Endodermal cell (in vitro differentiated cells): ENCODE results near the gene ATG2A. TPM values are rescaled to one million over a fixed set of nuclear protein-coding genes. Genes with fewer than 3 reads are reported as not detected.

ENCODE experiments used
- DNase-seq: peaks from one replicate; pipeline ENCODE4 v3.0.0-alpha.2; 2017
- H3K27ac ChIP-seq: 2 replicates; pipeline ENCODE4 v1.5.1; 2013; ENCODE audit warnings: mild to moderate bottlenecking, low read depth, low read length, moderate library complexity
- H3K27me3 ChIP-seq: 2 replicates; pipeline ENCODE4 v1.6.1; 2013; ENCODE audit warnings: mild to moderate bottlenecking, low read length, moderate library complexity; ENCODE audit not compliant: insufficient read depth, control insufficient read depth, poor library complexity, severe bottlenecking
- H3K36me3 ChIP-seq: 2 replicates; pipeline ENCODE4 v1.7.0; 2013; ENCODE audit warnings: mild to moderate bottlenecking, low read length, moderate library complexity; ENCODE audit not compliant: control insufficient read depth, insufficient read depth
- H3K4me1 ChIP-seq: one replicate; pipeline ENCODE4 v1.7.0; 2013; ENCODE audit warnings: low read length; ENCODE audit not compliant: control insufficient read depth, insufficient read depth
- H3K4me3 ChIP-seq: 2 replicates; pipeline ENCODE4 v1.5.1; 2013; ENCODE audit warnings: mild to moderate bottlenecking, low read length, moderate library complexity
- H3K9ac ChIP-seq: 2 replicates; pipeline ENCODE4 v1.6.1; 2013; ENCODE audit warnings: mild to moderate bottlenecking, low read length, moderate library complexity; ENCODE audit not compliant: poor library complexity, severe bottlenecking; ENCODE audit errors: extremely low read depth
- H3K9me3 ChIP-seq: 2 replicates; pipeline ENCODE4 v1.6.1; 2013; ENCODE audit warnings: mild to moderate bottlenecking, low read length, moderate library complexity; ENCODE audit not compliant: control insufficient read depth
- H3K27ac Mint-ChIP-seq: 2 replicates; pipeline ENCODE4 v1.8.0; 2020; ENCODE audit warnings: mixed read lengths
- H3K27me3 Mint-ChIP-seq: 2 replicates; pipeline ENCODE4 v1.8.0; 2021; ENCODE audit warnings: mild to moderate bottlenecking, mixed read lengths; ENCODE audit not compliant: insufficient read depth
- H3K36me3 Mint-ChIP-seq: 2 replicates; pipeline ENCODE4 v1.8.0; 2020; ENCODE audit warnings: low read depth, mixed read lengths
- H3K4me1 Mint-ChIP-seq: 2 replicates; pipeline ENCODE4 v1.8.0; 2020; ENCODE audit warnings: mixed read lengths
- H3K4me3 Mint-ChIP-seq: 2 replicates; pipeline ENCODE4 v1.8.0; 2020; ENCODE audit warnings: mild to moderate bottlenecking, moderate library complexity, mixed read lengths
- H3K9me3 Mint-ChIP-seq: 2 replicates; pipeline ENCODE4 v1.8.0; 2020; ENCODE audit warnings: mild to moderate bottlenecking, mixed read lengths
- WGBS, 2 experiments: methylation state at CpG; one replicate each; pipeline versions ENCODE4 v1.1.5 to v1.1.7; 2013; ENCODE audit warnings: missing lambda C conversion rate in 2 of 2, mixed read lengths in 1 of 2; ENCODE audit not compliant: insufficient coverage in 1 of 2, insufficient read length in 1 of 2; 5-methylcytosine and 5-hydroxymethylcytosine counted together
- total RNA-seq, 2 donors: library from RNA; stranded (reverse); fragmentation: NEBNext Ultra II Directional in 1 of 2; extraction: Animal tissue kit (Norgen Biotek cat#: 25700) in 1 of 2; gene quantifications; 2 replicates in 1 of 2; 3 replicates in 1 of 2; pipeline ENCODE4 v1.2.1, GENCODE V29; 2021
- TF ChIP-seq, protein P1 (sequence below): fragments of 200-600 bp; sonication (generic); conservative IDR thresholded peaks from 2 replicates; pipeline ENCODE4 v1.5.0; 2021; ENCODE audit warnings: antibody characterized with exemption, mild to moderate bottlenecking

ATG2A gene
- total RNA-seq, 2 donors from 2014 or later: 17.0 to 23.0 TPM

DNA sequence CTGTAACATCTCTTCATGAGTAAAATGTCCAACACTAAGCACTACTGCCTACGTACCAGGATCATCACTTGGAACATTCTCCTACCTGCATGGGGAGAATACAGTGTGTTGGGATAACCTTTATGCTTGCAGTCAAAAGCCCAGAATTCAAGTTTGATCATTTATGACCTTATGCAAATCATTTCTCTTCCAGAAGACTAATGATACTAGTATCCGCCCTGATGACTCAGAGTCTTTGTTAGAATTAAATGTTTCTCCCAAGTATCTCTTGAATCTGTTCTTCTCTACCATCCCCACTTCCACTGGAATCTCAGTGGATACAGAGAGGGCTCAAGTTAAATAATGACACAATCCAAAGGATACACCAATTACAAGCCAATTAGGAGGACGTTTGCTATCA lies 42.5 kb upstream of the ATG2A start:
- H3K27ac ChIP-seq: no peak overlapping the region
- H3K4me1 ChIP-seq: no peaks in the 10 kb centered on the region
- Mint-ChIP-seq H3K36me3 (no peaks in the 10 kb centered on the region), H3K27ac (no peak overlapping the region), H3K9me3 (no peaks in the 10 kb centered on the region), H3K4me3 (no peak overlapping the region), H3K27me3 (peaks cover 4% of the 10 kb centered on the region), H3K4me1 (no peaks in the 10 kb centered on the region)
- H3K9me3 ChIP-seq: no peaks in the 10 kb centered on the region
- no peak for DNase-seq
- H3K27me3 ChIP-seq: peaks cover 2% of the 10 kb centered on the region
- H3K36me3 ChIP-seq: no peaks in the 10 kb centered on the region
- H3K4me3 ChIP-seq: no peak overlapping the region
- no peak overlapping the region for H3K9ac ChIP-seq
- 79 to 88% methylated on average over 2 to 3 of the region's 3 CpGs for whole genome bisulfite sequencing, 2 experiments
- TF ChIP-seq, protein P1, sequence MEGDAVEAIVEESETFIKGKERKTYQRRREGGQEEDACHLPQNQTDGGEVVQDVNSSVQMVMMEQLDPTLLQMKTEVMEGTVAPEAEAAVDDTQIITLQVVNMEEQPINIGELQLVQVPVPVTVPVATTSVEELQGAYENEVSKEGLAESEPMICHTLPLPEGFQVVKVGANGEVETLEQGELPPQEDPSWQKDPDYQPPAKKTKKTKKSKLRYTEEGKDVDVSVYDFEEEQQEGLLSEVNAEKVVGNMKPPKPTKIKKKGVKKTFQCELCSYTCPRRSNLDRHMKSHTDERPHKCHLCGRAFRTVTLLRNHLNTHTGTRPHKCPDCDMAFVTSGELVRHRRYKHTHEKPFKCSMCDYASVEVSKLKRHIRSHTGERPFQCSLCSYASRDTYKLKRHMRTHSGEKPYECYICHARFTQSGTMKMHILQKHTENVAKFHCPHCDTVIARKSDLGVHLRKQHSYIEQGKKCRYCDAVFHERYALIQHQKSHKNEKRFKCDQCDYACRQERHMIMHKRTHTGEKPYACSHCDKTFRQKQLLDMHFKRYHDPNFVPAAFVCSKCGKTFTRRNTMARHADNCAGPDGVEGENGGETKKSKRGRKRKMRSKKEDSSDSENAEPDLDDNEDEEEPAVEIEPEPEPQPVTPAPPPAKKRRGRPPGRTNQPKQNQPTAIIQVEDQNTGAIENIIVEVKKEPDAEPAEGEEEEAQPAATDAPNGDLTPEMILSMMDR: no peak

DNA sequence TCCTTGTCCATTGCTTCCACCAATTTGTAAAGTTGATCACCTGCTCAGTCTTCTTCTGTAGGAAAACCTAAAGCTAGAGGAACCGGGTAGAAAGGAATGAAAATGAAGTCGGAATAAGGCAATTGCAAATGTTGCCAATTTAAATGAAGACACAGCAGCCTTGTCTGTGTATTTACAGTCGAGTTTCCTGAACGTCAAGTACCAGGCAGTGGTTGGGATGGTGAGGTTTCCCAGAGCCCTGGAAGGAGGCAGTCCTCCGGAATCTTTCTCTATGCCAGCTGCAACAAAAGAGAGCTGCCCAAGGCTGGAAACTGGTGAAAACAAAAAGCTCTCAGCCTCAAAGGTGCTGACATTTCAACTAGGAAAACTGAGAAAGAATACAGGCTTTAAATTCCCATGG lies 37.2 kb upstream of the ATG2A start:
- no peak overlapping the region for H3K27ac Mint-ChIP-seq
- H3K4me3 Mint-ChIP-seq: no peak overlapping the region

GRCh38 chr11:64951529-64951928 lies 34.5 kb upstream of the ATG2A start:
- no peaks in the 10 kb centered on the region for H3K36me3 Mint-ChIP-seq
- DNase-seq: no peak
- Histone ChIP-seq H3K4me1 (no peaks in the 10 kb centered on the region), H3K4me3 (no peak overlapping the region), H3K27me3 (peaks cover 11% of the 10 kb centered on the region), H3K9me3 (no peaks in the 10 kb centered on the region), H3K27ac (no peak overlapping the region), H3K9ac (no peak overlapping the region), H3K36me3 (no peaks in the 10 kb centered on the region)
- H3K4me3 Mint-ChIP-seq: no peak overlapping the region
- no peaks in the 10 kb centered on the region for H3K9me3 Mint-ChIP-seq
- TF ChIP-seq, protein P1: no peak
- H3K27ac Mint-ChIP-seq: no peak overlapping the region
- 86 to 88% methylated on average over 1 to 4 of the region's 4 CpGs for WGBS, 2 experiments
- H3K27me3 Mint-ChIP-seq: peaks cover 6% of the 10 kb centered on the region
- no peaks in the 10 kb centered on the region for H3K4me1 Mint-ChIP-seq

More for the DNA sequence above, 37.2 kb upstream of the ATG2A start:
- TF ChIP-seq, protein P1: no peak
- Histone ChIP-seq H3K9ac (no peak overlapping the region), H3K36me3 (no peaks in the 10 kb centered on the region), H3K27ac (no peak overlapping the region), H3K9me3 (no peaks in the 10 kb centered on the region), H3K4me3 (no peak overlapping the region), H3K27me3 (peaks cover 11% of the 10 kb centered on the region), H3K4me1 (no peaks in the 10 kb centered on the region)
- no peaks in the 10 kb centered on the region for H3K4me1 Mint-ChIP-seq
- H3K9me3 Mint-ChIP-seq: no peaks in the 10 kb centered on the region
- DNase-seq: no peak
- peaks cover 4% of the 10 kb centered on the region for H3K27me3 Mint-ChIP-seq
- WGBS, 2 experiments: 74 to 75% methylated on average over 5 of the region's 5 CpGs
- H3K36me3 Mint-ChIP-seq: no peaks in the 10 kb centered on the region
